ENCODE results near the gene COL8A1. TPM values are rescaled to one million over a fixed set of nuclear protein-coding genes. Genes with fewer than 3 reads are reported as not detected.

Gene COL8A1
- total RNA-seq, 1 experiment from 2014 or later, result 0.87 TPM

DNA sequence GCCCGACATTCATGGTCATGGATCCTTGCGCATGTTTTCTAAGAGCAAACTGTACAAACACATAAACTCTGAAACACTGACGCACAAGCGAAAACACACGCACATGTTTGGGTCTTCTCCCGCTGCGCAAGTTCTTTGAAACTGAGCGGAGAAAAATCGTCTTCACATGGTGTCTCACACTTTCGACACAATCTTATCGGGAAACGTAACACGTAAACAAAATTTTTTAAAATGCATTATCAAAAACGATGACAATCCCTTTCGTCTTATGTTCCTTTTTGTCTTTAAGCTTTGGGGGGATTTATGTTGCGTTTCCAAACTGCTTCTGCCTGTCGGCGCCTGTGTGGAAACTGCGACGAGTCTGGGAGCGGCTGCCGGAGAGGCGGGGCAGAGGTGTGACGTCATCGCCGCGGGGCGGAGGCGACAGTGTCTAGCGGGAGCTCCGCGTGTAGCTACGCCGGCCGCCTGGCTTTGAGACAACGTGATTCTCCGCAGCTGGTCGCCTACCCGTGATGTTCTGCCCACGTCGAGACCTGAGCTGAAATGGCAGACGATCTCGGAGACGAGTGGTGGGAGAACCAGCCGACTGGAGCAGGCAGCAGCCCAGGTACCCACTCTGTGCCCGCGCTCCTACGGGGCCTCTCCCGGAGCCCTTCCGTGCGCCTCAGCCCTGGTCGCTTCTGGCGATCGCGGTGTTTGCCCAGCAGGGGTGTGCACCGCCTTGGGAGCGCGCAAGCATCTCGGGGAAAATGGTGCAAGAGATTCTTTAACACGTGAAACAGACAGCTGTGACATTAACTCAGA is 179.2 kb downstream of the COL8A1 start, which contains the start of gene CMSS1 (continued):
- TF ChIP-seq, protein P1, sequence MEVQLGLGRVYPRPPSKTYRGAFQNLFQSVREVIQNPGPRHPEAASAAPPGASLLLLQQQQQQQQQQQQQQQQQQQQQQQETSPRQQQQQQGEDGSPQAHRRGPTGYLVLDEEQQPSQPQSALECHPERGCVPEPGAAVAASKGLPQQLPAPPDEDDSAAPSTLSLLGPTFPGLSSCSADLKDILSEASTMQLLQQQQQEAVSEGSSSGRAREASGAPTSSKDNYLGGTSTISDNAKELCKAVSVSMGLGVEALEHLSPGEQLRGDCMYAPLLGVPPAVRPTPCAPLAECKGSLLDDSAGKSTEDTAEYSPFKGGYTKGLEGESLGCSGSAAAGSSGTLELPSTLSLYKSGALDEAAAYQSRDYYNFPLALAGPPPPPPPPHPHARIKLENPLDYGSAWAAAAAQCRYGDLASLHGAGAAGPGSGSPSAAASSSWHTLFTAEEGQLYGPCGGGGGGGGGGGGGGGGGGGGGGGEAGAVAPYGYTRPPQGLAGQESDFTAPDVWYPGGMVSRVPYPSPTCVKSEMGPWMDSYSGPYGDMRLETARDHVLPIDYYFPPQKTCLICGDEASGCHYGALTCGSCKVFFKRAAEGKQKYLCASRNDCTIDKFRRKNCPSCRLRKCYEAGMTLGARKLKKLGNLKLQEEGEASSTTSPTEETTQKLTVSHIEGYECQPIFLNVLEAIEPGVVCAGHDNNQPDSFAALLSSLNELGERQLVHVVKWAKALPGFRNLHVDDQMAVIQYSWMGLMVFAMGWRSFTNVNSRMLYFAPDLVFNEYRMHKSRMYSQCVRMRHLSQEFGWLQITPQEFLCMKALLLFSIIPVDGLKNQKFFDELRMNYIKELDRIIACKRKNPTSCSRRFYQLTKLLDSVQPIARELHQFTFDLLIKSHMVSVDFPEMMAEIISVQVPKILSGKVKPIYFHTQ (CRISPR knock-in tag; IDR thresholded peaks at IDR 0.05), result no peak
- TF ChIP-seq ESRRA (CRISPR knock-in tag; IDR thresholded peaks at IDR 0.05; ENCODE audit: borderline replicate concordance), result no peak
- TF ChIP-seq ZNF138 (CRISPR knock-in tag; conservative IDR thresholded peaks at IDR 0.05), result no peak
- TF ChIP-seq RELA (CRISPR knock-in tag; IDR thresholded peaks at IDR 0.05; ENCODE audit: borderline replicate concordance), result no peak
- TF ChIP-seq ZBTB21 (CRISPR knock-in tag; IDR thresholded peaks at IDR 0.05; ENCODE audit: borderline replicate concordance), result peak; percentile 92
- TF ChIP-seq, protein P2, sequence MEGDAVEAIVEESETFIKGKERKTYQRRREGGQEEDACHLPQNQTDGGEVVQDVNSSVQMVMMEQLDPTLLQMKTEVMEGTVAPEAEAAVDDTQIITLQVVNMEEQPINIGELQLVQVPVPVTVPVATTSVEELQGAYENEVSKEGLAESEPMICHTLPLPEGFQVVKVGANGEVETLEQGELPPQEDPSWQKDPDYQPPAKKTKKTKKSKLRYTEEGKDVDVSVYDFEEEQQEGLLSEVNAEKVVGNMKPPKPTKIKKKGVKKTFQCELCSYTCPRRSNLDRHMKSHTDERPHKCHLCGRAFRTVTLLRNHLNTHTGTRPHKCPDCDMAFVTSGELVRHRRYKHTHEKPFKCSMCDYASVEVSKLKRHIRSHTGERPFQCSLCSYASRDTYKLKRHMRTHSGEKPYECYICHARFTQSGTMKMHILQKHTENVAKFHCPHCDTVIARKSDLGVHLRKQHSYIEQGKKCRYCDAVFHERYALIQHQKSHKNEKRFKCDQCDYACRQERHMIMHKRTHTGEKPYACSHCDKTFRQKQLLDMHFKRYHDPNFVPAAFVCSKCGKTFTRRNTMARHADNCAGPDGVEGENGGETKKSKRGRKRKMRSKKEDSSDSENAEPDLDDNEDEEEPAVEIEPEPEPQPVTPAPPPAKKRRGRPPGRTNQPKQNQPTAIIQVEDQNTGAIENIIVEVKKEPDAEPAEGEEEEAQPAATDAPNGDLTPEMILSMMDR (IDR thresholded peaks at IDR 0.05), result no peak
- TF ChIP-seq OVOL2 (CRISPR knock-in tag; IDR thresholded peaks at IDR 0.05; ENCODE audit: borderline replicate concordance), result no peak
- TF ChIP-seq, protein P3, sequence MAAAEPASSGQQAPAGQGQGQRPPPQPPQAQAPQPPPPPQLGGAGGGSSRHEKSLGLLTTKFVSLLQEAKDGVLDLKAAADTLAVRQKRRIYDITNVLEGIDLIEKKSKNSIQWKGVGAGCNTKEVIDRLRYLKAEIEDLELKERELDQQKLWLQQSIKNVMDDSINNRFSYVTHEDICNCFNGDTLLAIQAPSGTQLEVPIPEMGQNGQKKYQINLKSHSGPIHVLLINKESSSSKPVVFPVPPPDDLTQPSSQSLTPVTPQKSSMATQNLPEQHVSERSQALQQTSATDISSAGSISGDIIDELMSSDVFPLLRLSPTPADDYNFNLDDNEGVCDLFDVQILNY (CRISPR knock-in tag; IDR thresholded peaks at IDR 0.05), result no peak
- TF ChIP-seq ZNF416 (CRISPR knock-in tag; IDR thresholded peaks at IDR 0.05), result no peak
- no peak for TF ChIP-seq RORB (CRISPR knock-in tag; IDR thresholded peaks at IDR 0.05)
- TF ChIP-seq TCF7 (CRISPR knock-in tag; IDR thresholded peaks at IDR 0.05; ENCODE audit: low read depth), result no peak
- TF ChIP-seq MXD4 (CRISPR knock-in tag; IDR thresholded peaks at IDR 0.05; ENCODE audit: borderline replicate concordance), result no peak
- peak; percentile 83; the same call in 1 of the 2 replicates for TF ChIP-seq FOXP1 (CRISPR knock-in tag; IDR thresholded peaks at IDR 0.05; ENCODE audit: borderline replicate concordance)
- TF ChIP-seq, protein P4, sequence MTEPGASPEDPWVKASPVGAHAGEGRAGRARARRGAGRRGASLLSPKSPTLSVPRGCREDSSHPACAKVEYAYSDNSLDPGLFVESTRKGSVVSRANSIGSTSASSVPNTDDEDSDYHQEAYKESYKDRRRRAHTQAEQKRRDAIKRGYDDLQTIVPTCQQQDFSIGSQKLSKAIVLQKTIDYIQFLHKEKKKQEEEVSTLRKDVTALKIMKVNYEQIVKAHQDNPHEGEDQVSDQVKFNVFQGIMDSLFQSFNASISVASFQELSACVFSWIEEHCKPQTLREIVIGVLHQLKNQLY (CRISPR knock-in tag; IDR thresholded peaks at IDR 0.05), result no peak
- TF ChIP-seq, protein P5, sequence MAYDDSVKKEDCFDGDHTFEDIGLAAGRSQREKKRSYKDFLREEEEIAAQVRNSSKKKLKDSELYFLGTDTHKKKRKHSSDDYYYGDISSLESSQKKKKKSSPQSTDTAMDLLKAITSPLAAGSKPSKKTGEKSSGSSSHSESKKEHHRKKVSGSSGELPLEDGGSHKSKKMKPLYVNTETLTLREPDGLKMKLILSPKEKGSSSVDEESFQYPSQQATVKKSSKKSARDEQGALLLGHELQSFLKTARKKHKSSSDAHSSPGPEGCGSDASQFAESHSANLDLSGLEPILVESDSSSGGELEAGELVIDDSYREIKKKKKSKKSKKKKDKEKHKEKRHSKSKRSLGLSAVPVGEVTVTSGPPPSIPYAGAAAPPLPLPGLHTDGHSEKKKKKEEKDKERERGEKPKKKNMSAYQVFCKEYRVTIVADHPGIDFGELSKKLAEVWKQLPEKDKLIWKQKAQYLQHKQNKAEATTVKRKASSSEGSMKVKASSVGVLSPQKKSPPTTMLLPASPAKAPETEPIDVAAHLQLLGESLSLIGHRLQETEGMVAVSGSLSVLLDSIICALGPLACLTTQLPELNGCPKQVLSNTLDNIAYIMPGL (CRISPR knock-in tag; IDR thresholded peaks at IDR 0.05), result 0 out of 2 replicates have a peak, but pooled peaks have one; percentile 36
- TF ChIP-seq, protein P6, sequence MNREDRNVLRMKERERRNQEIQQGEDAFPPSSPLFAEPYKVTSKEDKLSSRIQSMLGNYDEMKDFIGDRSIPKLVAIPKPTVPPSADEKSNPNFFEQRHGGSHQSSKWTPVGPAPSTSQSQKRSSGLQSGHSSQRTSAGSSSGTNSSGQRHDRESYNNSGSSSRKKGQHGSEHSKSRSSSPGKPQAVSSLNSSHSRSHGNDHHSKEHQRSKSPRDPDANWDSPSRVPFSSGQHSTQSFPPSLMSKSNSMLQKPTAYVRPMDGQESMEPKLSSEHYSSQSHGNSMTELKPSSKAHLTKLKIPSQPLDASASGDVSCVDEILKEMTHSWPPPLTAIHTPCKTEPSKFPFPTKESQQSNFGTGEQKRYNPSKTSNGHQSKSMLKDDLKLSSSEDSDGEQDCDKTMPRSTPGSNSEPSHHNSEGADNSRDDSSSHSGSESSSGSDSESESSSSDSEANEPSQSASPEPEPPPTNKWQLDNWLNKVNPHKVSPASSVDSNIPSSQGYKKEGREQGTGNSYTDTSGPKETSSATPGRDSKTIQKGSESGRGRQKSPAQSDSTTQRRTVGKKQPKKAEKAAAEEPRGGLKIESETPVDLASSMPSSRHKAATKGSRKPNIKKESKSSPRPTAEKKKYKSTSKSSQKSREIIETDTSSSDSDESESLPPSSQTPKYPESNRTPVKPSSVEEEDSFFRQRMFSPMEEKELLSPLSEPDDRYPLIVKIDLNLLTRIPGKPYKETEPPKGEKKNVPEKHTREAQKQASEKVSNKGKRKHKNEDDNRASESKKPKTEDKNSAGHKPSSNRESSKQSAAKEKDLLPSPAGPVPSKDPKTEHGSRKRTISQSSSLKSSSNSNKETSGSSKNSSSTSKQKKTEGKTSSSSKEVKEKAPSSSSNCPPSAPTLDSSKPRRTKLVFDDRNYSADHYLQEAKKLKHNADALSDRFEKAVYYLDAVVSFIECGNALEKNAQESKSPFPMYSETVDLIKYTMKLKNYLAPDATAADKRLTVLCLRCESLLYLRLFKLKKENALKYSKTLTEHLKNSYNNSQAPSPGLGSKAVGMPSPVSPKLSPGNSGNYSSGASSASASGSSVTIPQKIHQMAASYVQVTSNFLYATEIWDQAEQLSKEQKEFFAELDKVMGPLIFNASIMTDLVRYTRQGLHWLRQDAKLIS (CRISPR knock-in tag; IDR thresholded peaks at IDR 0.05; ENCODE audit: borderline replicate concordance), result no peak
- TF ChIP-seq, protein P7, sequence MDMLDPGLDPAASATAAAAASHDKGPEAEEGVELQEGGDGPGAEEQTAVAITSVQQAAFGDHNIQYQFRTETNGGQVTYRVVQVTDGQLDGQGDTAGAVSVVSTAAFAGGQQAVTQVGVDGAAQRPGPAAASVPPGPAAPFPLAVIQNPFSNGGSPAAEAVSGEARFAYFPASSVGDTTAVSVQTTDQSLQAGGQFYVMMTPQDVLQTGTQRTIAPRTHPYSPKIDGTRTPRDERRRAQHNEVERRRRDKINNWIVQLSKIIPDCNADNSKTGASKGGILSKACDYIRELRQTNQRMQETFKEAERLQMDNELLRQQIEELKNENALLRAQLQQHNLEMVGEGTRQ (CRISPR knock-in tag; IDR thresholded peaks at IDR 0.05), result no peak
- TF ChIP-seq, protein P8, sequence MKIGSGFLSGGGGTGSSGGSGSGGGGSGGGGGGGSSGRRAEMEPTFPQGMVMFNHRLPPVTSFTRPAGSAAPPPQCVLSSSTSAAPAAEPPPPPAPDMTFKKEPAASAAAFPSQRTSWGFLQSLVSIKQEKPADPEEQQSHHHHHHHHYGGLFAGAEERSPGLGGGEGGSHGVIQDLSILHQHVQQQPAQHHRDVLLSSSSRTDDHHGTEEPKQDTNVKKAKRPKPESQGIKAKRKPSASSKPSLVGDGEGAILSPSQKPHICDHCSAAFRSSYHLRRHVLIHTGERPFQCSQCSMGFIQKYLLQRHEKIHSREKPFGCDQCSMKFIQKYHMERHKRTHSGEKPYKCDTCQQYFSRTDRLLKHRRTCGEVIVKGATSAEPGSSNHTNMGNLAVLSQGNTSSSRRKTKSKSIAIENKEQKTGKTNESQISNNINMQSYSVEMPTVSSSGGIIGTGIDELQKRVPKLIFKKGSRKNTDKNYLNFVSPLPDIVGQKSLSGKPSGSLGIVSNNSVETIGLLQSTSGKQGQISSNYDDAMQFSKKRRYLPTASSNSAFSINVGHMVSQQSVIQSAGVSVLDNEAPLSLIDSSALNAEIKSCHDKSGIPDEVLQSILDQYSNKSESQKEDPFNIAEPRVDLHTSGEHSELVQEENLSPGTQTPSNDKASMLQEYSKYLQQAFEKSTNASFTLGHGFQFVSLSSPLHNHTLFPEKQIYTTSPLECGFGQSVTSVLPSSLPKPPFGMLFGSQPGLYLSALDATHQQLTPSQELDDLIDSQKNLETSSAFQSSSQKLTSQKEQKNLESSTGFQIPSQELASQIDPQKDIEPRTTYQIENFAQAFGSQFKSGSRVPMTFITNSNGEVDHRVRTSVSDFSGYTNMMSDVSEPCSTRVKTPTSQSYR (CRISPR knock-in tag; IDR thresholded peaks at IDR 0.05), result no peak

All from WTC11 (cell line).